Stimulated activated CD8-positive, alpha-beta memory T cell treated with anti-CD3 and anti-CD28 coated beads, Interleukin-4, amount 100 ng/mL, for 48 hours (primary cell): ENCODE data around the gene ZBED5.
A peak's percentile ranks its signal among the peaks of the same experiment; 100 is the strongest.
"Not testable (repeated sequence)": the region's sequence is repeated elsewhere in the genome, so short reads cannot be mapped to it uniquely, and the experiment has no call there.

Experiments used
- DNase-seq: peaks from one replicate; pipeline ENCODE4 v3.0.0-alpha.2; 2020

The ZBED5 gene

DNA sequence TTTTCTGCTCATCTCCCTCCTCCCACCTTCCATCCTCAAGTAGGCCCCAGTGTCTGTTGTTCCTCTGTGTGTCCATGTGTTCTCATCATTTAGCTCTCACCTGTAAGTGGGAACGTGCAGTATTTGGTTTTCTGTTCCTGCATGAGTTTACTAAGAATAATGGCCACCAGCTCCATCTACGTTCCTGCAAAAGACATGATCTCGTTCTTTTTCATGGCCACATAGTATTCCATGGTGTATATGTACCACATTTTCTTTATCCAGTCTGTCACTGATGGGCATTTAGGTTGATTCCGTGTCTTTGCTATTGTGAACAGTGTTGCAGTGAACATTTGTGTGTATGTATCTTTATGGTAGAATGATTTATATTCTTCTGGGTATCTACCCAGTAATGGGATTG is 21.0 kb downstream of the ZBED5 start:
- DNase-seq = not testable (repeated sequence)

DNA sequence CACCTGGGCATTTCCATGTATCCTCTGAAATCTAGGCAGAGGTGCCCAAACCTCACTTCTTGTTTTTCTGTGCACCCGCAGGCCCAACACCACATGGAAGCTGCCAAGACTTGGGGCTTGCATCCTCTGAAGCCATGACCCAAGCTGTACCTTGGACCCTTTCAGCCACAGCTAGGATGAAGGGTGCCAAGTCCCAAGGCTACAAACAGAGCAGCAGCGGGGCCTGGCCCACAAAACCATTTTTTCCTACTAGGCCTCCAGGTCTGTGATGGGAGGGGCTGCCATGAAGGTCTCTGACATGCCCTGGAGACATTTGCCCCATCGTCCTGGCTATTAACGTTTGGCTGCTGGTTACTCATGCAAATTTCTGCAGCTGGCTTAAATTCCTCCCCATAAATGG is 28.7 kb downstream of the ZBED5 start:
- DNase-seq = no peak

DNA sequence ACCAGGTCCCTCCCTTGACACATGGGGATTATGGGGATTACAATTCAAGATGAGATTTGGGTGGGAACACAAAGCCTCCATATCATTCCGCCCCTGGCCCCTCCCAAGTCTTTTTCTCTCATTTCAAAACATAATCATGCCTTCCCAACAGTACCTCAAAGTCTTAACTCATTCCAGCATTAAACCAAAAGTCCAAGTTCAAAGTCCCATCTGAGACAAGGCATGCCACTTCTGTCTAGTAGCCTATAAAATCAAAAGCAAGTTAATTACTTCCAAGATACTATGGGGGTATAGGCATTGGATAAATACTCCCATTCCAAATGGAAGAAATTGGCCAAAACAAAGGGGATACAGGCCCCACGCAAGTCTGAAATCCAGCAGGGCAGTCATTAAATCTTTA is 29.5 kb downstream of the ZBED5 start:
- no peak for DNase-seq

DNA sequence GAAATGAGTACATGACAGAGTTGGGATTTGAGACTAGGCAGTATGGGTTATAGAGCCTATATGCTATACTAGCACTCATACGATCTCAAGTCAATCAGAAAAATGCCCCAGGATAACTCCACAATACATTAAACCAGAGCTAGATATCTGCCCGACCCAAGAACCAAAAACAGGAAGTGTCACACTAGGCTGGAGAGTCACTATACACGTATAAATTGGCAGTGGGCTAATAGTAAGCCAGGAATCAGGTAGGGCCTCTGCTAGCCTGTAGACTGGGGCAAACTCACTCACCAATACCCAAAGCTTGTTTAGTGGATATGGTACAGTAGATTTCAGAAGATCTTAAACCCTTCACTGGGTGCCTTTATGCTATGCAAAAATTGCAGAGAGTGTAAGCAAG is 33.0 kb downstream of the ZBED5 start:
- no peak for DNase-seq

DNA sequence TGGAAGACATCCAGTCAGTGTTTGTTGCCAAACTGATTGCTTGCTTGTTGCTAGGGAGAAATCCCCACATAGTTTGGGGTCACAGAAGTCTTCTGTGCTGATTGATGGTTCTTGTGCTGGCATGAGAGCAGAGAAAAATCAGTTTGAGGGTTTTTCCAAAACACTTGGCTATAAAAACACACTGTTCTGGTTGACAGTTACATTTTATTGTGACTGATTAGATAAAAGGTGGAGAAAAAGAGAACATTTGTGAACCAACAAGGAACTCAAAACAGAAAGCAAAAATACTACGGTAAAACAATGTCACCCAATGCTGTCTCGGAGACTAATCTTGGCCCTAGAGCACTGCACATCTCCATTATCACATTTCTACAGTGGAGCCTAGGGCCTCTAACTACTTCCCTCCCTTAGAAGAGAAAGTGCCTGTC is 34.7 kb downstream of the ZBED5 start:
- DNase-seq = no peak

DNA sequence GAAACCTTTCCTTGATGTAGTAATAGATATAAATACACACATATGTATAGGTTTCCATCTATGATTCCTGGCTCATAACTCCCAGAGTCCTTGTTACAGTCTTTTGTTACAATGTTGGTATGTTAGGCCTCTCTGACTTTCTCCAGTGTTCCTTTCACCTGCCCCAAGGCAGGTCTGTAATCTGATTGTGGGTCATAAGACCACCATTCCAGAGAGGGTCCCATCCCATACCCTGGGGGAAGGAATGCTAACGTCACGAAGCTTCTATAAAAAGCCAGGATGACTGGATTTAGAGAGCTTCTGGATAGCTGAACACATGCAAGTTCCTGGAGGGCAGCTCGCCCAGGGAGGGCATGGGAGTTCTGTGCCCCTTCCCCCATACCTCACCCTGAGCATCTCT is 35.4 kb downstream of the ZBED5 start:
- DNase-seq = not testable (repeated sequence)

DNA sequence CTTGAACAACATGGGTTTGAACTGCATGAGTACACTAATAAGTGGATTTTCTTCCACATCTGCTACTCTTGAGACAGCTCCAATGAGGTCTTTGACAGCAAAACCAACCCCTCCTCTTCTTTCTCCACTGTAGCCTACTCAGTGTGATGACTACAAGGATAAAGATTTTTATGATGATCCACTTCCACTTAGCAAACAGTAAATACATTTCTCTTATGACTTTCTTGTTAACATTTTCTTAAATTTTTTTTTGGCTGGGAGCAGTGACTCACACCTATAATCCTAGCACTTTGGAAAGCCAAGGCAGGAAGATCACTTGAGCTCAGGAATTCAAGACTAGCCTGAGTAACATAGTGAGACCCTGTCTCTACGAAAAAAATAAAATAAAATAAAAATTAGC is 39.3 kb downstream of the ZBED5 start:
- no peak for DNase-seq

DNA sequence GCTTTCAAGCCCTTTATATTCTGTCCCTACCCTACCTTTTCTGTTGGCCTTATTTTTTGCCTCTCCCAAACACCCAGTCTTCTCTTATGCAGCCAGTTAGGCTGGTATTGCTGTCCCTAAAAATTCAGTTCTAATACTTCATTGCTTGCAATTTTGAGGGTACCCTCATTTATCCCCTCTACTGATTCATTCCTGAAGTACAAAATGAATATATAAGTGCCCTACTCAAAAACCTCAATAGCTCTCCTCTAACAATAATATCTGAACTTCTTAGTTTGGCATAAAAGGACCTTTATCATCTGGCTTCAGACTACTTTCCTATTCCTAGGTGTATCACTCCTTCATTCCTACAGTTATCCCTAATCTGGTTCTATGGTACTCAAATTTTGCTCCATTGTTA is 43.9 kb downstream of the ZBED5 start:
- DNase-seq = no peak

DNA sequence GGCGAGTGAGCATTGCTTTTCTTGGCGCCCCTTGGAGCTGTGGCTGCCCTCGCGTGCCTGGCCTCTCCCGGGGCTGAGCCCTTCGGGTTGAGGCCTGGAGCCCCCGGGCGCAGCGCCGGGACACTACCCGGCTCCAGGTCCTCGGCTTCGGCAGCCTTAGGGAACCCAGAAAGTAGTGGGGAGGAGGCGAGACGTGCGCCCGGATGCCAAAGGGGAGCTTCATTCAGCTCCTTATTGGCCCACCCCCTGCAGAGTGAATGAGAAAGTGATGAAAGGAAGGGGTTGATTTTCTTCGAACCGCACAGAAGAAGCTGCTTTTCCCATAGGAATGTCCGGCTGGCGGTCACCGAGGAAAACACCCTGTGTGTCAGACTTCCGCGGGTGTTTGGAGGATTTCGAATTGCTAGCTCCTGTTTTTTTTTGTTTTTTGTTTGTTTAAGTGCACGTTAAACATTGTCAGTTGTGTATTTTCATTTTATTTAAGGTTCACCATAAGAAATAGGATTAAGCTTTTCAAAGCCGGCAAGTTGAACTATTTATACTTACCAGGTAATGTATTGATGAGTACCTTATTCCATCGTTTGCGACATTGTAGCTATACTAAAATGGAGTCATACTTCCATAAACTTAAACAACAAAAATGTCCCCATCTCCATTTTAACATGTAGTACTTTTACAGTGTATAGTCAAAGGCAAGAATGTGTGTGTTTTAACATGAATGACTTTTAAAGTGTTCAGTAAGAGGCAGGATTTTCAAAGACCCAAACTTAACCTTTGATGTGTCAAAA is 48.3 kb downstream of the ZBED5 start:
- peak; percentile 59 for DNase-seq

DNA sequence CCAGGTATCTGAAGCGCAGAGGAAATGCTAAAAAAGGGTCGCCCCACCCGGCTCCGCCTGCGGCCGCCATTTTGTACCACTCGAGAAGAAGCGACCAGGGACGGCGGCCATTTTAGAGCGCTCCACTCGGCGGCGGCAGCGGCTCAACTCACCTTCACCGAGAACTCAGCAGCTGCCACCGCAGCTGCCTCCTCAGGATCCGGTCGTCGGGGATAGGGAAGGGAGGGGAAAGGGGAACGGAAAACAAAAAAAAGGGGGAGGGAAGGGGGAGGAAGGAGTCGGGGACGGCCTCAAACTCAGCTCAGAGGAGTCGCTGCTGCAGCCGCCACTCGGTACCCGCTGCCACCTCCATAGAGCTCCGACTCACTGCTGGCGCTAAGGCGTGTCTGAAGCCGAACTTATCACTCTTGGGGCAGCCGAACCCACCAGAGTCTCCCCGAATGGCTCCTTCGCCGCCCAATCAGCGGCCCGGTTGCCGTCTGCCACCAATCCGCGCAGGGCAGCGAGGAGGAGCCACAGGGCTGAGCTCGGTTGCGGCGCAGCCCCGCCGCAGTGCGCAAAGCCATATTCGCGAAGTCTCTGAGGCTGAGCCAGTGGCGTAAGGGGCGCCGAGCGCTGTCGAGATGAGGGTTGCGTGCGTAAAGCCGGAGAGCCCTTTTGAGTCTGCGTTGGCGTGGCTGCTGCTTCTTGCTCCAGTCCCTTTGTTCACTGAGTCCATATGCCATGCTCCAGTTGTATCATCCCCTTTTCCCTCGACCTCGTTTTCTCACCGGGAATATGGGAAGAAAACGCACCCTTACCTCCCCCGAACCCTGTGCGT is 49.1 kb downstream of the ZBED5 start, which contains the start of gene EIF4G2:
EIF4G2 (minus strand) TSS at position 374 of the 820 bp plus-strand sequence.
- DNase-seq = peak; percentile 97

DNA sequence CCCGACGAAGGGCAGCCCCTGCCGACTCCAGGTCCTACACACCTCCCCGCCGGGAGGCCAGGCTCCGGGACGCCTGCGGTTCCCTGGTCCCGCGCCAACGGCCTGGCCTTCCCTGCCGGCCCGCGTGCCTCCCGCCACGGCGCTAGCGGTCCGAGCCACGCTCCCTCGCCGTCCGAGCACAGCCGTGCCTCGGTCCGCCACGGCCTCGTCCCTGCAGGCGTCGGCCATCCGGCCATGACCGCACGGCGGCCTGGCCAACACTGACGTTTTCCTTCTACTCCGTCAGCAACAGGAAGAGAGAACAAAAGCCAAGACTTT is 49.7 kb downstream of the ZBED5 start:
- DNase-seq = no peak

DNA sequence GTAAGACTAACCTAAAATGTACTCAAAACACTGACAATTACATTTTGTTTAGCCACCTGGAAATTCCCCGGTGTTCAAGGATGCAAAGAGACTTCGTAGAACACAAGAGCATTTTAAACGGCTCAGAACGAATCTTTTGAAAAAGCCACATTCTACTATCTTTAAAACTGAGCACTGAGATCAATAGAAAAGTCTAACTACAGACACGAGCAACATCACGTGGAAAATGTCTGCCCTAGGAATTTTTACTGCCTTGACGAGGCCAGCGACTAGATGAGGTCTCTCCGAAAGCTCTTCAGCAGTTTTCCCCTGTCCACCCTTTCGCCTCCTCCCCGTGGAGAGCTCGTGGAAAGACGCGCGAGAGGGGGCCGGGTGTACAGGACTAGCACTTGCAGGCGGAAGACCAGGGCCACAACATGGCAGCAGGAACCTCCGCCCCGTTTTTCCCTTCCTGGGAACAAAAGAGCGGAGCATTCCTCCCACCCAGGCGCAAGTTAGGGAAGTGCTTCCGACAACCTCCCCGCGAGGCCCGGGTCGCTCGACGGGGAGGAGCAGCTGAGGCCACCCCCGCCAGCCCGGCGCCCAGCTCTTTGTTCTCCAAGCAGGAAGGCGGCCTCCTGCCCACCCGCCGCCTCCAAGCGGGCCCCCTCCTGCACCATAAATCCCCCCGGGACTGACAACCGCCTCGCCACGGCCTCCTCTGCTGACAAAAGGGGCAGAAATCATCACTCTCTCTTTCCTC is 50.2 kb downstream of the ZBED5 start:
- peak; percentile 59 for DNase-seq

DNA sequence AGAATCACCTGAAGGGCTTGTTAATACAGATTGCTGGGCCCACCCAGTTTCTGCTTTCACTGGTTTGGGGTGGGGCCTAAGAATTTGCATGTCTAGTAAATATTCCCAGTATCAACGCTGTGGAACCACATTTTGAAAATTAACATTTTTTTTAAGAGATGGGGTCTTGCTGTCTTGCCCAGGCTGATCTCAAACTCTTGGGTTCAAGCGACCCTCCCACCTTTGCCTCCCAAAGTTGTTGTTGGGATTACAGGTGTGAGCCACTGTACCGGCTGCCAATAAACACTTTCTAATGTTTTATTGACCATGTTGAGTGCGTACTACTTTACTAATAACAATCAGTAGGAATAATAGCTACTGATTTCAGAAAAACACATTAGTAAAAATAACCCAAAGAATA is 51.6 kb downstream of the ZBED5 start:
- DNase-seq = no peak

DNA sequence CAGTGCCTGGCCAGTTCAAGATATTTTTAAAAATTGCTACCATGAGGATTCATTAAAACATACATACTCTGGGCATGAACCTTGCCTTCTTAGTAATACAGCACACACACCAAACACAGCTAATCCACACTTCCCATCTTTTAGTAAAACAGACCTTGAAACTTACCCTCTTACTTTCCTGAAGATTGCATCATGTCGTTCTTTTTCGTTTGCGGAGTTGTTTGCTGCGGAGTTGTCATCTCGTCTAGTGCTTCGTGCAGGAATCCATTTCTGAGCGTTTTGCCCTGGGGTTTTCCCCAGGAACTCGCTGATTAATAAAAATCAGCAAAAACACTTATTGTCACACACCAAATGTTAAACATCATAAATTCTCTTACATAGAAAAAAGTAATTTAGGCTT is 52.1 kb downstream of the ZBED5 start:
- DNase-seq = no peak

DNA sequence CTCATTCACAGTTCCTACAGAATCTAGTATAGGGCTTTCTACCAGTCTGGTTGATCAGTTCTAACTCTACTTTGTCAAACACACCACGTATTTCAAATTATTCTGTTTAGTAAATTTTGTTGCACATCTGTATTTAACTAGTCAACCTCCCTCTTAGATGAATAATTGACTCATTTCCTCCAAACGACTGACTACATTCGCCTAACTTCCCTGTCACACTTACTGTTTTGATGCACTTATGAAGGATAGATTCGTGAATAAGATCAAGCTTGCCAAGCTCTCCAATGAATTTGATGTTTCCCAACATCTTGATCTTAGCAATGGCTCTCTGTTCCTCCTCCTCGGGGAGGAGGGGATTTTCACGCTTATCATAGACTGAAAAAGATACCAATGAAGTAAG is 54.2 kb downstream of the ZBED5 start:
- DNase-seq = no peak
